Effector memory CD4-positive, alpha-beta T cell (primary cell): ENCODE results near the gene ADAMTSL2.

Source experiments
- DNase-seq, 3 donors: peaks; one replicate each; pipeline ENCODE4 v3.0.0-alpha.2; 2020
- H3K27ac ChIP-seq: 2 replicates; pipeline ENCODE4 v1.7.0; 2013; ENCODE audit warnings: mild to moderate bottlenecking, low read length, moderate library complexity; ENCODE audit not compliant: insufficient read depth, poor library complexity, severe bottlenecking
- H3K27me3 ChIP-seq: replicated peaks from 2 replicates; pipeline ENCODE4 v1.7.0; 2013; ENCODE audit warnings: mild to moderate bottlenecking, low read length; ENCODE audit not compliant: insufficient read depth, control insufficient read depth, poor library complexity, severe bottlenecking
- H3K36me3 ChIP-seq: 2 replicates; pipeline ENCODE4 v1.7.0; 2013; ENCODE audit warnings: mild to moderate bottlenecking, low read length, moderate library complexity; ENCODE audit not compliant: control insufficient read depth, insufficient read depth
- H3K4me1 ChIP-seq: 2 replicates; pipeline ENCODE4 v1.7.0; 2013; ENCODE audit warnings: low read length, mild to moderate bottlenecking; ENCODE audit not compliant: control insufficient read depth, insufficient read depth, poor library complexity, severe bottlenecking
- H3K4me3 ChIP-seq: 2 replicates; pipeline ENCODE4 v1.7.0; 2013; ENCODE audit warnings: low read length, low read depth, mild to moderate bottlenecking; ENCODE audit not compliant: insufficient read depth, poor library complexity, severe bottlenecking
- H3K9me3 ChIP-seq: 2 replicates; pipeline ENCODE4 v1.7.0; 2013; ENCODE audit warnings: mild to moderate bottlenecking, low read length, moderate library complexity; ENCODE audit not compliant: control insufficient read depth

ADAMTSL2 gene

GRCh38 chr9:133622555-133622954, 88.1 kb downstream of the ADAMTSL2 start:
- peaks cover 14% of the 10 kb centered on the region for H3K4me1 ChIP-seq
- no peaks in the 10 kb centered on the region for H3K36me3 ChIP-seq
- H3K27ac ChIP-seq = no peak overlapping the region
- no peak for DNase-seq
- no peaks in the 10 kb centered on the region for H3K9me3 ChIP-seq
- no peak overlapping the region for H3K4me3 ChIP-seq
- H3K27me3 ChIP-seq = no peaks in the 10 kb centered on the region
